Glomerular visceral epithelial cell (primary cell): ENCODE results near the gene ATP6V0B.

ENCODE experiments used
- DNase-seq: peaks from one replicate; pipeline ENCODE4 v3.0.0-alpha.2; 2016; ENCODE audit errors: extremely low spot score

The ATP6V0B gene

GRCh38 chr1:44002606-44003157 is 27.9 kb downstream of the ATP6V0B start:
- DNase-seq: no peak

GRCh38 chr1:44008259-44008658 is 33.5 kb downstream of the ATP6V0B start:
- DNase-seq: no peak

GRCh38 chr1:44010935-44011471 is 36.2 kb downstream of the ATP6V0B start:
- no peak for DNase-seq

GRCh38 chr1:44012404-44012803 is 37.6 kb downstream of the ATP6V0B start:
- DNase-seq: no peak

- DNase-seq: no peak
Observed at GRCh38 chr1:44012941-44013609, 38.3 kb downstream of the ATP6V0B start.

- DNase-seq: no peak
Observed at GRCh38 chr1:44013949-44014348, 39.2 kb downstream of the ATP6V0B start.

GRCh38 chr1:44014365-44015104 is 39.8 kb downstream of the ATP6V0B start:
- no peak for DNase-seq

- no peak for DNase-seq
Observed at GRCh38 chr1:44015206-44015605, 40.4 kb downstream of the ATP6V0B start.

- no peak for DNase-seq
Observed at GRCh38 chr1:44016041-44016889, 41.5 kb downstream of the ATP6V0B start.

GRCh38 chr1:44016890-44017400 is 42.2 kb downstream of the ATP6V0B start:
- DNase-seq: no peak

GRCh38 chr1:44019466-44019948 is 44.7 kb downstream of the ATP6V0B start:
- DNase-seq: no peak

GRCh38 chr1:44020464-44020863 is 45.7 kb downstream of the ATP6V0B start:
- no peak for DNase-seq

GRCh38 chr1:44021156-44021555 is 46.4 kb downstream of the ATP6V0B start:
- no peak for DNase-seq

- DNase-seq: no peak
Observed at GRCh38 chr1:44021581-44022321, 47.0 kb downstream of the ATP6V0B start.

- DNase-seq: no peak
Observed at GRCh38 chr1:44024031-44024902, 49.5 kb downstream of the ATP6V0B start.

- DNase-seq: no peak
Observed at GRCh38 chr1:44024903-44025525, 50.3 kb downstream of the ATP6V0B start.

GRCh38 chr1:44025816-44026215 is 51.1 kb downstream of the ATP6V0B start:
- DNase-seq: no peak

- no peak for DNase-seq
Observed at GRCh38 chr1:44027320-44027719, 52.6 kb downstream of the ATP6V0B start.
